Middle frontal gyrus (tissue), 1 donor: Measurements from ENCODE around the gene NPL.

Source experiments
- DNase-seq: peaks from one replicate; pipeline ENCODE4 v3.0.0-alpha.2; 2015; ENCODE audit warnings: low spot score; ENCODE audit errors: extremely low spot score

Gene NPL

GRCh38 chr1:182778862-182779261, 10.7 kb upstream of the NPL start:
- no peak for DNase-seq

DNA sequence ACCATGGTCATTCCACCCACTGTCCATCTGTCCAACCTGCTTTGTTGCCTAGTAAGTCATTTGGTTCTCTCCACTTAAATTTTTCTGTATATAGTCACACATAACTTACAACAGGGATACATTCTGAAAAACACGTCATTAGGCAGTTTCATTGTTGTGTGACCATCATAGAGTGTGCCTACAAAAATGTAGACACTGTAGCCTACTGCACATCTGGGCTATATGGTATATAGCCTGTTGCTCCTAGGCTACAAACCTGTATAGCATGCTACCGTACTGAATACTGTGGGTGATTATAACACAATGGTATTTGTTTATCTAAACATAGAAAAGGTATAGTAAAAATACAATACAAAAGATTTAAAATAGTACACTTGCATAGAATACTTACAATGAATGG, 10.0 kb upstream of the NPL start:
- no peak for DNase-seq

DNA sequence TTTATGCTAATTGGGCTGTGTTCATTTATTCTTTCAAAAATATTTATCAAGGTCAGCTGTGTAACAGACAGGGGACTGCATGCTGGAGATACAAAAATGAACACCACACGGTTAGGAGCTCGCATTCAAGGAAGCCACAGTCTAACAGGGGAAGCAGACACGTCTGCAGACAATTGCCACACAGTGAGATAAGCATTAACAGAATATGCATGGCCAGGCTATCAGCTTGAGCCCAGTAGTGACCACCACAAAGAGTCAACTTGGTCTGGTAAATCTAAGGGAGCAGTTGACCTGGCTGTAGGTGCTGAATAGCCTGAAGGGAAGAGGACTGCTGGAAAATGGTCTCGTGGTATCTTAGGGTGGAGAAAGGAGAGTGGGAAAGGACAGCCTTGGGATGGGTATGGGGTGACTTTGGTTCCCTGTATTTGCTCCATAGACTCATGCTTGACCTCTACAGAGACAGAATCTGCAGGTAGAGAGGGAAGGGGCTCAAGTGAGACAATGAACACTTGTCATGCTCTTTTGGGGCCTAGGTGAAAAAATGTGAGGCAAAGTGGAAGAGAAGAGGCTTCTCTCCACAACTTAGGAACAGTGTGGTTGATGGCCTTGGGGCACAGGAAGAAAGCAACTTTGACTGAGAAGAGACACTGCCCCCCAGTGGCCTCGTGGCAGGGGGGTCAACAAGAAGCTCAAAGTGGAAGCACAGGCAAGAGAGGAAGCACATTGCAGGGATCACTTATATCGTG, 7.6 kb upstream of the NPL start:
- DNase-seq = peak; percentile 36

DNA sequence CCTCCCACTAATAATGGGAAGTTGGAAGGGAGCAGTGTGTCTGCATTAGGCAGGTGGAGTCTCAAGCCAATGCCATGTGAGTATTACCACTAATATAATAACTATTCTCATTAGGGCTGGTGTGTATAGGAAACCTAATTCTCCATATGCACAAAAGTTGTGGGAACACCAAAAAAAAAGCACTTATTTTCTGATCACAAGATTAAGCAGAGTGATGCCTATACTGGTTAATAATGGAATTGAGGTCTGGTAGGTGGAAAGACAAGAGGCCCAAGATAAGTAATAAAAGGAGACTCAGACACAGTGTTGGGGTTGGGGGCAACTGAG, 7.0 kb upstream of the NPL start:
- no peak for DNase-seq

DNA sequence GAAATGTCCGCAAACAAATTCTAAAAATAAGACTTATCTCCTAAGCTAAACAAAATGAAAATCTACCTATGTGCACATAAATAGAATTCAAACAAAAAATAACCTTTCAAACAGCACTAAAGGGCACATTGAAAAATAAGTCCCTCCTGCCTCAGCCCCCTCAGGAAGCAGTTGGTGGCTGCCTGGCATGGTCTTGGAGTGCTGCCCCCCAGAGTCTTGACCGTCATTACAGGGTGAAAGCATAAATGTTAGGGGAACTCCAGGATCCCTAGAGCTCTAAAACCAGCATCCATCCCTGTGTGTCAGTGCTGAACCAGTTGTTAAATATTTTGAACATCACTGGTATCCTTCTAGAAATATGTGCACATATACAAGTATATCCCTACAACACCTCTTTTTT, 6.5 kb upstream of the NPL start:
- no peak for DNase-seq

- peak; percentile 50 for DNase-seq
Measured at GRCh38 chr1:182784556-182785171, 4.9 kb upstream of the NPL start.

GRCh38 chr1:182785181-182785580, 4.4 kb upstream of the NPL start:
- no peak for DNase-seq

DNA sequence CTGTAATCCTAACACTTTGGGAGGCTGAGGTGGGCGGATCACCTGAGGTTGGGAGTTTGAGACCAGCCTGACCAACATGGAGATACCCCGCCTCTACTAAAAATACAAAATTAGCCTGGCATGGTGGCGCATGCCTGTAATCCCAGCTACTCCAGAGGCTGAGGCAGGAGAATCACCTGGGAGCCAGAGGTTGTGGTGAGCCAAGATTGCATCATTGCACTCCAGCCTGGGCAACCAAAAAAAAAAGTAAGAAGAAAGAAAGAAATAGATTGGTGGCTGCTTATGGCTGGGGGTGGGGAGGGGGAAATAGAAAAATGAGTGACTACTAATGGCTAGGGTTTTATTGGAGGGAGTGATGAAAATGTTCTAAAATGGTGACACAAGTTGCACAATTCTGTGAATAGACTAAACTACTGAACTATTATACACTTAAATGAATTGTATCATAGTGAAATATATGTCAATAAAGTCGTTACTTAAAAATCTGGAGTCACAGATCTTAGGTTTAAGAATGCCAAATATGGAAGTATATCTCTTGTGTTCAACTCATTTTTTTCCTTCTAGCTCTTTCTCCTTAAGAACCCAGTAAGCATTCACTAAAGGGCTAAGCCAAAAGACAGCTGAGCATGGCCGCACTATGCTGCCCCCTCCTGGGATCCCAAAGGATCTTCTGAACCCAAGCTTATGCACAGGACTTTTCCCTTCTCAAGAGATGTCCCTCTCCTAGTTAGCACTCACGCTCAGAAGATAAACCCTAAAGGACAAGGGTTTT, 3.2 kb upstream of the NPL start:
- peak; percentile 61 for DNase-seq

- DNase-seq = no peak
Measured at GRCh38 chr1:182786995-182787324, 2.6 kb upstream of the NPL start.

- DNase-seq = no peak
Measured at GRCh38 chr1:182791281-182792179, 2.0 kb downstream of the NPL start.

- no peak for DNase-seq
Measured at GRCh38 chr1:182794091-182794490, 4.5 kb downstream of the NPL start.

- DNase-seq = no peak
Measured at GRCh38 chr1:182794676-182795201, 5.2 kb downstream of the NPL start.

GRCh38 chr1:182795563-182796228, 6.1 kb downstream of the NPL start:
- DNase-seq = no peak

DNA sequence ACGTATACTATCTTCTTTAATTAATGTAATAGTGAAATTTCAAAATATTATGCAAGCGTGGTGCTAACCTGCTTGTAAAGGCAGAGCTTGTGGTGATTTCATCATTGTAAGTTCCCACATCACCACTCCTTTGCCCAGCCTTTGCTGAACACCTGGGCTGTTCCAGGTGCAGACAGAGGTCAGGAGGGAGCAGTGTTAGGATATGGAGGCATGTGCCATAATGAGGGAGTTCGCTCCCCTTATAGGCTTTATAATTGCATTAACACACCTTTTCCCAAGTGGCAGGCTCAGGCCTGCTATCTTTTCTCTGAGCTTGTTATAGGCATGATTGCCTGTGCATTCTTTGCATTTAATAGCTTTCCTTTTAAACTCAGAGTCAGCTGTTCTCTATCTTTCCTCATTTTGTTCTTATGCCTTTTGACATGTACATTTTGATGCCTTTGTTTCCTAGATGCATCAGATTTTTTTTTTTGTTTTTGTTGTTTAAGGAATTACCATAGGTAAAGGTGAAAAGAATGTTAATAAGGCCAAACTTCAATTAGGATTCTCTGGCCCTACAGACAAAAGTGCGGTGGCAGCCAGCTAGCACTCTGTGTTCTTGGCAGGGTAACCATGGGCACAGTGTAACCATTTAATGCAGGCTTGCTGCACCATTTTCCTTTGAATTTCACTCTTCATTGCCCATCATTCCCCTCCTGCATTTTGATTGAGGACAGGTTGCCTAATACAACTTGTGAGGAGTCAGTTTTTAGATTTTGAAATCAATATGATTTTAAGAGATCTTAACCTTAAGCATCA, 12.6 kb downstream of the NPL start:
- no peak for DNase-seq

DNA sequence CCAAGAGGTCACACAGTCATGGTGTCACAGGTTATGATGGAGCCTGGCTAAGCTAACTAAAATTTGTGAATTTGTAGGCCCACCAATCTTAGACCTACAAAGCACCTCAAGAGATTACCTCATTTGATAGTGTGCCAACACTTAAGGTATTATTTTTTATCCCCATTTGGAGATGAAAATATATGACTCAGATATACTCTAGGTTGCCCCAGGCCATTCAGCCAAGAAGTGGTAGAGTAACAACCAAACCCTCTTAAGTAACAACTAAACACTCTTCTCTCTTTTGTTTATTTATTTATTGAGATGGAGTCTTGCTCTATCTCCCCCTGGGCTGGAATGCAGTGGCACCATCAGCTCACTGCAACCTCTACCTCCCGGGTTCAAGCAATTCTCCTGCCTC, 14.3 kb downstream of the NPL start:
- DNase-seq = no peak

DNA sequence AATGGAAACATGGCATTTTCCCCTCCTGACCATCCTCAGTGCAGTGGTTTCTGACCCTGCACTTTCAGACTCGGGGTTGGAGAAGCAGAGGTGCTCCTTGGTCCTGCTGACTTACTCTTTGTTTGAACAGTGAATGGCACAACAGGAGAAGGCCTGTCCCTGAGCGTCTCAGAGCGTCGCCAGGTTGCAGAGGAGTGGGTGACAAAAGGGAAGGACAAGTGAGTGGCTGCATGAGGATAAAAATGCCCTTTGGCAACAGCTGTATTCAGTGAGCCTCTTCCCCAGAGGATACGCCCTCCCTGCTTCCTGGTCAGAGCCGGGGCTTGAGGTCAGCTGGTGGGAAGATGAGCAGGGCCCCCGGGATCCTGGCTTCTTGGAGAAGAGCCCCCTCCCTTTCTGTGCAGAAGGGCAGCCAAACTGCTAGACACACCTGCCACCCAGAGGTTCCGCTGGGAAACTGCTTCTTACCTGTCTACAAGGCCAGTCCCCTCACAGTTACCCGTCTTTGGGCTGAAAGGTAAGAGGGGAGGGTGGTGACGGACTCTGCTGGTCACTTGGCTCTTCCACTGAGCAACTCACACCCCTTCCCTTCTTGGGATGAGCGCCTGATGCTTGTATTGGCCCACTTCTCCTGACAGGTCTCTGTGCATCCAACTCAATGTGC, 16.6 kb downstream of the NPL start:
- DNase-seq = no peak

GRCh38 chr1:182807907-182808306, 18.3 kb downstream of the NPL start:
- DNase-seq = no peak

- DNase-seq = no peak
Measured at GRCh38 chr1:182809414-182809957, 19.9 kb downstream of the NPL start.

DNA sequence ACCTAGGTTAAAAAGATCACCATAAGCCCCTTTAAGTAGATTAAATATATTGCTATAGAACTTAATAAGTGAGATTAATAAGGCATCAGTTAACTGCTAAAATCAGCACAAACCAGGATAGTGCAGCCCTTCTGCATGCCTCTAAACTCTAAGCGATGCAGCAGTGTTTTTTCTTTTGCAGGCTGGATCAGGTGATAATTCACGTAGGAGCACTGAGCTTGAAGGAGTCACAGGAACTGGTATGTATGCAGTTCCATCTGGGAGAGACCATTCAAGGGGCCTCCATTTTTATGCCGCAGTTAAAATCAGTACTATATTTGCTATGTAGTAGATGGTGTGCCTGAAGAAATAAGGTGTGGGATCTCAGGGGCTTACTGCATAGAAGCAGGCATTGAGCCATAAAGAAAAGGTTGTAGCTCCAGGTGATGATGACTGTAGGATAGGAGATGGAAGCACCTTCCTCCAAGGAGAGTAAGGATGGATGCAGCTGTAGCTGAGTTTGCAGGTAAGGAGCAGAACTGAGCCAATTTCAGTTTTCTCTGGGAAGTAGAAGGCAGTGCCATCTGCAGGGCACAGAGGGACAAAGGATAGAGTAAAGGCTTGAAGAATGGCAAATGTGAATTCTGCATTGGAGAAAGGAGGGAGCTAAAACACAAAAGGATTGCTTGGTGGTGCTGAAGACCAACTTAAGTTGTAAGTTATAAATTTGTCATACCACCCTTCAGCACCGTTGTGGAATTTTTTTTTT, 22.6 kb downstream of the NPL start:
- no peak for DNase-seq
